Brain microvascular endothelial cell (primary cell): ENCODE measurements around the gene KCNMA1.
A peak's percentile ranks its signal among the peaks of the same experiment; 100 is the strongest.

ENCODE experiments used
- DNase-seq: peaks from one replicate; pipeline ENCODE4 v3.0.0-alpha.2; 2020
- H3K27ac ChIP-seq: fragments of 250-450 bp; sonication (Bioruptor Pico); 2 replicates; pipeline ENCODE4 v1.5.1; 2020; ENCODE audit warnings: mild to moderate bottlenecking, moderate library complexity
- H3K27me3 ChIP-seq: fragments of 250-450 bp; sonication (Bioruptor Pico); replicated peaks from 2 replicates; pipeline ENCODE4 v1.5.1; 2020; ENCODE audit warnings: mild to moderate bottlenecking
- H3K36me3 ChIP-seq: fragments of 250-450 bp; sonication (Bioruptor Pico); replicated peaks from 2 replicates; pipeline ENCODE4 v1.5.1; 2020; ENCODE audit warnings: mild to moderate bottlenecking
- H3K4me3 ChIP-seq: 2 replicates; pipeline ENCODE4 v1.5.1; 2011; ENCODE audit warnings: low read depth, mild to moderate bottlenecking, control low read depth, low read length, moderate library complexity
- CTCF ChIP-seq: IDR thresholded peaks from 2 replicates; pipeline ENCODE4 v1.5.1; 2011; ENCODE audit warnings: low read depth, mild to moderate bottlenecking, moderate library complexity, low read length, control low read depth, inconsistent platforms; ENCODE audit errors: missing control alignments
- in situ Hi-C: cut with HindIII; loops from 2 replicates; pipeline ENCODE4 v1.10.0; 2017; ENCODE audit warnings: low sequenced_read_pairs, low pct_ligation_motif_present

The KCNMA1 gene

GRCh38 chr10:77351386-77351785 is 286.2 kb downstream of the KCNMA1 start:
- DNase-seq, result peak; percentile 63
- in situ Hi-C loops, result no loop called here
- Histone ChIP-seq H3K4me3 (no peak overlapping the region), H3K27ac (peak overlapping the region; percentile 96), H3K36me3 (no peaks in the 10 kb centered on the region), H3K27me3 (no peaks in the 10 kb centered on the region)
- no peak for TF ChIP-seq CTCF

- no peaks in the 10 kb centered on the region for H3K27me3 ChIP-seq
- DNase-seq, result peak; percentile 100
- in situ Hi-C loops, result no loop called here
- peak overlapping the region; percentile 96 for H3K27ac ChIP-seq
- peak; percentile 38 for TF ChIP-seq CTCF
- no peaks in the 10 kb centered on the region for H3K36me3 ChIP-seq
- no peak overlapping the region for H3K4me3 ChIP-seq
Measured at GRCh38 chr10:77350711-77351119, 286.9 kb downstream of the KCNMA1 start.

- in situ Hi-C loops, result no loop called here
- peak overlapping the region; percentile 96 for H3K27ac ChIP-seq
- H3K4me3 ChIP-seq, result no peak overlapping the region
- no peaks in the 10 kb centered on the region for H3K36me3 ChIP-seq
- no peaks in the 10 kb centered on the region for H3K27me3 ChIP-seq
- no peak for DNase-seq
- TF ChIP-seq CTCF, result no peak
Measured at GRCh38 chr10:77350134-77350533, 287.5 kb downstream of the KCNMA1 start.

- TF ChIP-seq CTCF, result no peak
- Histone ChIP-seq H3K4me3 (no peak overlapping the region), H3K27me3 (no peaks in the 10 kb centered on the region), H3K27ac (peak overlapping the region; percentile 96), H3K36me3 (no peaks in the 10 kb centered on the region)
- in situ Hi-C loops, result no loop called here
- DNase-seq, result peak; percentile 57
Measured at GRCh38 chr10:77349226-77349625, 288.4 kb downstream of the KCNMA1 start.

- in situ Hi-C loops, result no loop called here
- TF ChIP-seq CTCF, result no peak
- Histone ChIP-seq H3K27ac (peak overlapping the region; percentile 96), H3K36me3 (no peaks in the 10 kb centered on the region), H3K4me3 (no peak overlapping the region), H3K27me3 (no peaks in the 10 kb centered on the region)
- no peak for DNase-seq
Measured at GRCh38 chr10:77348751-77349150, 288.9 kb downstream of the KCNMA1 start.

GRCh38 chr10:77348082-77348481 is 289.5 kb downstream of the KCNMA1 start:
- DNase-seq, result no peak
- in situ Hi-C loops, result no loop called here
- Histone ChIP-seq H3K27ac (peak overlapping the region; percentile 96), H3K36me3 (no peaks in the 10 kb centered on the region), H3K27me3 (no peaks in the 10 kb centered on the region), H3K4me3 (no peak overlapping the region)
- TF ChIP-seq CTCF, result no peak
